Dermis microvascular lymphatic vessel endothelial cell (primary cell): ENCODE measurements around the gene HOOK2. TPM values are rescaled to one million over a fixed set of nuclear protein-coding genes. Genes with fewer than 3 reads are reported as not detected.
"Not testable (repeated sequence)": the region's sequence is repeated elsewhere in the genome, so short reads cannot be mapped to it uniquely, and the experiment has no call there.

Experiments
- DNase-seq, 2 donors: peaks; one replicate each; pipeline versions ENCODE4 v3.0.0 to v3.0.0-alpha.2; 2010; ENCODE audit warnings: low read depth in 2 of 2
- total RNA-seq: library from RNA; depleted of rRNA; stranded (reverse); fragments of >200 nt; gene quantifications from 2 replicates; pipeline ENCODE4 v1.2.1, GENCODE V29; 2014

HOOK2 gene
- total RNA-seq, 1 donor from 2014 or later: 6.2 TPM

DNA sequence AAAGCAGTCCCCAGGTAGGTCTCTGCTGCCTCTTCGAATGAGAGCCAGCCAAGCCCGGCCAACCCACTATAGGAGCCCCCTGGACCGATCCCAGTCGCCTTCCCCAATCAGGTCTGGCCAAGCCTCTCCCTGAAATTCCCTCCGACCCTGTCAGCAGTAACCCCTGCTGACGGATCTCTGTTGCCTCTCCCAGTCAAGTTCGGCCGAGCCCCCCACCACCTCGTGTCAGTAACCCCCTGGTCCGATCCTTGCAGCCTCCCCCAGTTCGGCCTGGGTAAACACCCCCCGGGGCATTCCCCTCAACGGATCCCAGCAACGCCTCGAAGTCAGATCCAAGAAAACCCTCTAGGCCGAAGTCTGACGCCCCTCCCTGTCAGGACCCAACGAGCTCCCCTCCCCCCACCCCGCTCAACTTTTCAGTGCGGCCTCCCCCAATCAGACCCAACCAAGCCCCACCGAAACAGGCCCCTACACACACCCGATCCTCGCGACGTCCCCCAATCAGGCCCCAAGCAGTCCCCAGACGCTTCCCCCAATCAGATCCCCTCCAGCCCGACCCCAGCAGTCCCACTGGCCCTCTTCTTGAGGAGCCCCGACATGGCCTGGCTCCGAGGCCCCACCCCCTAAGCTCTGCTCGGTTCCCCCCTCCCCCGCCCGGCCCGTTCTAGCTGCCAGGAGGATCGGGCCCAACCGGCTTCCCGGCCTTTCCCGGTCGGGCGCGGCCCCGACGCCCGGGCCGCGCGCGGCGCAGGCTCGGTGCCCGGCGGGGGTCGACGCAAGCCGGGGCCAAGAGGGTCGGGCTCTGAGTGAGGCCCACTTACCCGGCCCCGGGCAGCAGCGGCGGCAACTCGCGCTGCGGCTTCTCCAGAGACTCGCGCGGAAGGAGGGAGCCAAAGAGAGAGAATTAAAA lies 53.4 kb downstream of the HOOK2 start:
- DNase-seq: peak in 1 of 2 donors; percentile 84

DNA sequence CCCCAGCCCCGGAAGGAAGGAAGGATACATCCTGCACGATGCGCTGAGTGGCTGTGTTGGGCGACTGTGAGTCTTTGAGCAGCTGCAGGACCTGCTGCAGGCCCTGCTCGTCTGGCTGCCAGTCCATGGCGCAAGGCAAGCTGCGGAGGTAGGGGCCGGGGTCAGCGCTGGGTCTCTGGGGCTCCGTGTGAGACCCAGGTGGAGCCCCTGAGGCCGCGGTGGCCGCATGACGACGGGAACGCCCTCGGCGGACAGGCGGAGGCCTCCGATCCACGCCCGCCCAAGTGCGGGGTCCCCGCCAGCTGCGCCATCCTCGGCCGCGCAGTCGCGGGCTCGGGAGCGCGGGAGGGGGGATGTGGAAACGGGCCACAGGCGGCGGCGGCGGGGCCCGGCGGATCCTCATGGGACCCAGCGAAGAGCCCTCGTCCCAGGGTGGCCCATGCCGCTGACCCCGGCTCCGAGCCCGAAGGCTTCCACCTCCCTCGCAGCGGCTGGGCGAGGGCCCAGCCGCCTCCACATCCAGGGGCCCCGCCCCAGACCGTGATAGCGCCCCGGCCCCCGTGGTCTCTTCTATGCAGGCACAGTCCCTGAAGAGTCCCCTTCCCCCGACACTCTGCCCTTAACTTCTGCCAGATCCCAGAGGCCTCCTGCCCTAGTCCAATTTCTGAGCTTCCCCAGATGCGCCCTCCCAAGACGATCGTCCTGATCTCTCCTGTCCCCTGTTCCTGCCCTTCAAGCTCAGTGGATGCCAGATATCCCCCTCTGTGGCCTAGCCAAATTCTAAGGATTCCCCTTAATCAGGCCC lies 54.3 kb downstream of the HOOK2 start:
- peak in 1 of 2 donors; percentile 32 for DNase-seq

DNA sequence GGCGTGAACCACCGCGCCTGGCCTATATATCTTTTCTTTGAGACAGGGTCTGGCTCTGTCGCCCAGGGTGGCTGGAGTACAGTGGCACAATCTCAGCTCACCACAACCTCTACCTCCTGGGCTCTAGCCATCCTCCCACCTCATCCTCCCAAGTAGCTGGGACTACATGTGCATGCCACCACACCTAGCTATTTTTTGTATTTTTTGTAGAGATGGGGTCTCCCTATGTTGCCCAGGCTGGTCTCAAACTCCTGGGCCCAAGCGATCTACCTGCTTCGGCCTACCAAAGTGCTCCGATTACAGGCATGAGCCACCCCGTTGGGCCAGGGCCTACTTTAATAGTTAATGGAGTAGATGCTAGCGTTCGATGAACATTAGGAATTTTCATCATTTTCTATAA lies 55.1 kb downstream of the HOOK2 start:
- DNase-seq: no peak

DNA sequence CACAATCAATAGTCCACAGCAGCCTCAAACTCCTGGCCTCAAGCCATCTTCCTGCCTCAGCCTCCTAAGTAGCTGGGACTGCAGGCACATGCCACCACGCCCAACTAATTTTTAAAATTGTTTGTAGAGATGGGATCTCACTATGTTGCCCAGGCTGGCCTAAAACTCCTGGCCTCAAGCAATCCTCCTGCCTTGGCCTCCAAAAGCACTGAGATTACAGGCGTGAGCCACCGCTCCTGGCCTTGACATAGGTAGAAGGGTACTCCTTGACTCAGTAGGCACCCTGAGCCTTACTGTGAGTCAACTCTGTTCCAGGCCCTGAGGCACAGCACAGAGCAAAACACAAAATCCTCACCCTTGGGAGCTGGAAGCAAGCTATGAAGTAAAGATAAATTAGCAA lies 59.4 kb downstream of the HOOK2 start:
- no peak for DNase-seq

DNA sequence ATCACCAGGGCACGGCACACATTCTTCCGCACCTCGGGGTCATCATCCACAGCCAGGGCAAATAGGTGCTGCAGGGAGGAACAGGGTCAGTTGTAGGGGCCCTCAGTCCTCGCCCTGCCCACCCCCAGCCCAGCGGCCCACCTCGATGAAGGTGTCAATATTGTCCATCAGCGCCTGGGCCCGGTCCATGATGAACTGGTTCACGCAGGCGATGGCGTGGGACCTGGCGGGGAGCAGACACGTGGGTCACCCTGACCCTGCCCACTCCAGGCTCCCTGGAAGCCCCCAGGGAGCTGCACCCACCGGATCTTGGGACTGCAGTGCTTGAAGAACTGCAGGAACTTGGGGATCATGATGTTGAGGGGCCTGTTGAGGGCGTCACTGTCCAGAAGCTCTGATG lies 60.2 kb downstream of the HOOK2 start:
- DNase-seq: no peak

DNA sequence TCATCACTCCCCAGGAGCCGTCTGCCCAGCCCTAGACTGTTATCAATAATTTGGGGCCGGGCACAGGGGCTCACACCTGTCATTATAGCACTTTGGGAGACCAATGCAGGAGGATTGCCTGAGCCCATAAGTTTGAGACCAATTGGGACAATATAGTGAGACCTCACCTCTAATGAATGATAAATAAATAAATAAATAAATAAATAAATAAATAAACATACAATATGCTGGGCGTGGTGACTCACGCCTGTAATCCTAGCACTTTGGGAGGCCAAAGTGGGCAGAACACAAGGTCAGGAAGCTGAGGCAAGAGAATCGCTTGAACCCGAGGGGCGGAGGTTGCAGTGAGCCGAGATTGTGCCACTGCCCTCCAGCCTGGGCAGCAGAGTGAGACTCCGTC lies 62.0 kb downstream of the HOOK2 start:
- not testable (repeated sequence) for DNase-seq

Other genes with a start within 250 kb of the HOOK2 start
- gene ZNF564, start 224.1 kb downstream of the HOOK2 start, total RNA-seq: 6.5 and 8.6 TPM in 2 replicates
- gene ZNF490, start 164.7 kb downstream of the HOOK2 start, total RNA-seq: 6.5 and 6.8 TPM in 2 replicates
- 10.4 and 11.2 TPM in 2 replicates for gene ZNF791, start 164.6 kb downstream of the HOOK2 start, total RNA-seq
- gene MAN2B1, start 108.8 kb downstream of the HOOK2 start, total RNA-seq: 35.4 and 68.9 TPM in 2 replicates
- 5.8 and 6.7 TPM in 2 replicates for gene WDR83, start 108.7 kb downstream of the HOOK2 start, total RNA-seq
- 46.1 and 53.2 TPM in 2 replicates for gene DHPS, start 93.7 kb downstream of the HOOK2 start, total RNA-seq
- not detected in 2 replicates for gene GNG14, start 87.6 kb downstream of the HOOK2 start, total RNA-seq
- 6.2 and 9.0 TPM in 2 replicates for gene FBXW9, start 78.9 kb downstream of the HOOK2 start, total RNA-seq
- 14.2 and 34.3 TPM in 2 replicates for gene TNPO2, start 51.6 kb downstream of the HOOK2 start, total RNA-seq
- 120 and 166 TPM in 2 replicates for gene TRIR, start 40.9 kb downstream of the HOOK2 start, total RNA-seq
- 82.2 and 92.3 TPM in 2 replicates for gene GET3, start 38.1 kb downstream of the HOOK2 start, total RNA-seq
- gene BEST2, start 23.8 kb downstream of the HOOK2 start, total RNA-seq: not detected in 2 replicates
- 71.4 and 164 TPM in 2 replicates for gene JUNB, start 15.9 kb upstream of the HOOK2 start, total RNA-seq
- gene PRDX2, start 26.2 kb upstream of the HOOK2 start, total RNA-seq: 199 and 256 TPM in 2 replicates
- not detected in 2 replicates for gene THSD8, start 26.5 kb upstream of the HOOK2 start, total RNA-seq
- gene RNASEH2A, start 31.0 kb upstream of the HOOK2 start, total RNA-seq: 15.0 and 16.6 TPM in 2 replicates
- not detected in 2 replicates for gene RTBDN, start 59.0 kb upstream of the HOOK2 start, total RNA-seq
- 0.26 and 1.1 TPM in 2 replicates for gene MAST1, start 63.0 kb upstream of the HOOK2 start, total RNA-seq
- gene DNASE2, start 105.9 kb upstream of the HOOK2 start, total RNA-seq: 19.1 and 33.5 TPM in 2 replicates
- 0.13 and 0.25 TPM in 2 replicates for gene KLF1, start 111.6 kb upstream of the HOOK2 start, total RNA-seq
- 18.9 and 20.4 TPM in 2 replicates for gene GCDH, start 115.6 kb upstream of the HOOK2 start, total RNA-seq
- gene SYCE2, start 143.7 kb upstream of the HOOK2 start, total RNA-seq: 0.25 and 0.26 TPM in 2 replicates
- 44.6 and 49.3 TPM in 2 replicates for gene FARSA, start 158.2 kb upstream of the HOOK2 start, total RNA-seq
- gene CALR, start 163.1 kb upstream of the HOOK2 start, total RNA-seq: 1,348 and 1,401 TPM in 2 replicates
- gene RAD23A, start 170.3 kb upstream of the HOOK2 start, total RNA-seq: 52.4 and 59.2 TPM in 2 replicates
- 17.6 and 24.0 TPM in 2 replicates for gene GADD45GIP1, start 181.7 kb upstream of the HOOK2 start, total RNA-seq
- 0.25 and 0.26 TPM in 2 replicates for gene DAND5, start 194.0 kb upstream of the HOOK2 start, total RNA-seq
- 16.9 and 22.3 TPM in 2 replicates for gene NFIX, start 219.9 kb upstream of the HOOK2 start, total RNA-seq